Sigmoid colon (tissue), 7 donors: ENCODE results near the gene TNFSF9. TPM values are rescaled to one million over a fixed set of nuclear protein-coding genes. Genes with fewer than 3 reads are reported as not detected.

Experiments
- DNase-seq: peaks from one replicate; pipeline ENCODE4 v3.0.0-alpha.2; 2019
- H3K27ac ChIP-seq, 4 donors: fragments of 200-600 bp; sonication (generic); one replicate each; pipeline ENCODE4 v1.5.1; 2016 to 2019; ENCODE audit warnings: mild to moderate bottlenecking in 1 of 4
- H3K27me3 ChIP-seq, 3 donors: fragments of 200-600 bp; sonication (generic); one replicate each; pipeline ENCODE4 v1.5.1; 2019; ENCODE audit warnings: mild to moderate bottlenecking in 1 of 3
- H3K36me3 ChIP-seq, 4 donors: fragments of 200-600 bp; sonication (generic); one replicate each; pipeline ENCODE4 v1.5.1; 2016 to 2019
- H3K4me1 ChIP-seq, 4 donors: fragments of 200-600 bp; sonication (generic); one replicate each; pipeline ENCODE4 v1.5.1; 2017 to 2019
- H3K4me3 ChIP-seq, 4 donors: fragments of 200-600 bp; sonication (generic); one replicate each; pipeline ENCODE4 v1.5.1; 2017 to 2019; ENCODE audit warnings: mild to moderate bottlenecking in 2 of 4, moderate library complexity in 1 of 4
- H3K9me3 ChIP-seq, 4 donors: fragments of 200-600 bp in 3 of 4; sonication (generic) in 3 of 4; one replicate each; pipeline versions ENCODE4 v1.5.1 to v1.6.1; 2013 to 2019
- EP300 ChIP-seq, 4 donors: sonication (generic); formaldehyde crosslinking; IDR thresholded peaks; one replicate each; pipeline ENCODE4 v1.6.1; 2017; ENCODE audit warnings: antibody characterized with exemption in 4 of 4
- POLR2A ChIP-seq, 2 donors: fragments of 450-650 bp; IDR thresholded peaks; one replicate each; pipeline ENCODE4 v1.6.1; 2016; ENCODE audit warnings: antibody characterized with exemption in 2 of 2, mild to moderate bottlenecking in 2 of 2, moderate library complexity in 2 of 2
- POLR2AphosphoS5 ChIP-seq, 4 donors: sonication (generic); formaldehyde crosslinking; IDR thresholded peaks; one replicate each; pipeline ENCODE4 v1.6.1; 2017; ENCODE audit warnings: antibody characterized with exemption in 4 of 4
- WGBS, 2 donors: extraction: QIAGEN DNeasy Blood & Tissue Kit; methylation state at CpG; one replicate each; pipeline ENCODE4 v1.1.7; 2013; 5-methylcytosine and 5-hydroxymethylcytosine counted together
- intact Hi-C: fragments of 100-400 bp; cut with DNase I; formaldehyde crosslinking; loops from one replicate; pipeline ENCODE4 v1.15.1; 2023
- polyA plus RNA-seq, 3 donors: library from polyadenylated mRNA; stranded (reverse); fragments of 200-250 nt; gene quantifications; one replicate each; pipeline ENCODE4 v1.2.3, GENCODE V29; 2013
- total RNA-seq, 4 donors: library from RNA; depleted of rRNA; stranded (reverse); fragments of >200 nt; gene quantifications; one replicate each; pipeline ENCODE4 v1.1.0, GENCODE V29; 2016
- TF ChIP-seq, protein P1 (sequence below), 4 experiments: fragments of 450-650 bp in 3 of 4; fragments of 200-600 bp in 1 of 4; IDR thresholded peaks; one replicate each; pipeline ENCODE4 v1.5.1; 2016 to 2019; ENCODE audit warnings: antibody characterized with exemption in 4 of 4, mild to moderate bottlenecking in 3 of 4, moderate library complexity in 2 of 4
- donor health status: healthy with polysubstance abuse.
- donor health status: Bipolar disorder and iron deficiency.
- donor health status: healthy.

Gene TNFSF9
- total and polyA plus RNA-seq, 7 donors = 0.16 to 4.2 (median 0.53) TPM; not detected in 1

DNA sequence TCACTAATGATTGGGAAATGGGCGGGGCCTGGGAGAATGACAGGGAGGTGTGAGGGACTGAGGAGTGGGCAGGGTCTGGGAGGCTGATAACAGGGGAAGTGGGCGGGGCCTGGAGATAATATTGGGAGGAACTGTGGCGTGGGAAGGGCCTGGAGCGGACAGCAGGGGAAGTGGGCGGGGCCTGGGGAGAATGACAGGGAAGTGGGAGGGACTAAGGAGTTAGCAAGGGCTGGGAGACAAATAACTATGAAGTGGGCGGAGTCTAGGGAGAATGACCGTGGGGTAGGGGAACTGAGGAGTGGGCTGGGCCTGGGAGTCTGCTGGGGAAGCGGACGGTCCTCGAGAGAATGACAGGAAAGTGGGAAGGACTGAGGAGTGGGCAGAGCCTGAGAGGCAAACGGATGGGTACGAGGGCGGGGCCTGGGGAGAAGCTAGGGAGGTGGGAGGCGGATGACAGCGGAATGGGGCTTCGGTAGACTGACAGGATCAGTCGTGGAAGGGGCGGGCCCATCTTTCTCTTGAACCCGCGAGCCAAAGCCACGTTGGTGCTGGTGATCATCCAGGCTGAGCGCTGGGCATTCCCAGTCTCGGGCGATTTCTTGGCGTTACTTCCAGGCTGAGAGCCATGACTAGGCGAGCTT is 14.7 kb upstream of the TNFSF9 start:
- H3K36me3 ChIP-seq = no peaks in the 10 kb centered on the region
- 1% methylated on average over 26 of the region's 26 CpGs for WGBS, 2 donors
- peak; percentile 92 for DNase-seq
- no peaks in the 10 kb centered on the region for H3K9me3 ChIP-seq
- peak overlapping the region; percentile 71 to 85 (median 78) for H3K27ac ChIP-seq
- peaks cover 0 to 14% (median 10%) of the 10 kb centered on the region in 4 donors for H3K4me1 ChIP-seq
- intact Hi-C loops = loop anchor here (2.0 kb wide), 3 partner anchors 117 to 347 kb away; partner anchors contain the start of gene GPR108
- peak in 1 of 4 donors; percentile 27 for TF ChIP-seq POLR2AphosphoS5 (IDR thresholded peaks at IDR 0.05)
- TF ChIP-seq, protein P1, sequence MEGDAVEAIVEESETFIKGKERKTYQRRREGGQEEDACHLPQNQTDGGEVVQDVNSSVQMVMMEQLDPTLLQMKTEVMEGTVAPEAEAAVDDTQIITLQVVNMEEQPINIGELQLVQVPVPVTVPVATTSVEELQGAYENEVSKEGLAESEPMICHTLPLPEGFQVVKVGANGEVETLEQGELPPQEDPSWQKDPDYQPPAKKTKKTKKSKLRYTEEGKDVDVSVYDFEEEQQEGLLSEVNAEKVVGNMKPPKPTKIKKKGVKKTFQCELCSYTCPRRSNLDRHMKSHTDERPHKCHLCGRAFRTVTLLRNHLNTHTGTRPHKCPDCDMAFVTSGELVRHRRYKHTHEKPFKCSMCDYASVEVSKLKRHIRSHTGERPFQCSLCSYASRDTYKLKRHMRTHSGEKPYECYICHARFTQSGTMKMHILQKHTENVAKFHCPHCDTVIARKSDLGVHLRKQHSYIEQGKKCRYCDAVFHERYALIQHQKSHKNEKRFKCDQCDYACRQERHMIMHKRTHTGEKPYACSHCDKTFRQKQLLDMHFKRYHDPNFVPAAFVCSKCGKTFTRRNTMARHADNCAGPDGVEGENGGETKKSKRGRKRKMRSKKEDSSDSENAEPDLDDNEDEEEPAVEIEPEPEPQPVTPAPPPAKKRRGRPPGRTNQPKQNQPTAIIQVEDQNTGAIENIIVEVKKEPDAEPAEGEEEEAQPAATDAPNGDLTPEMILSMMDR (IDR thresholded peaks at IDR 0.05) = no peak
- no peaks in the 10 kb centered on the region for H3K27me3 ChIP-seq
- H3K4me3 ChIP-seq = peak overlapping the region; percentile 44 to 63 (median 62)

DNA sequence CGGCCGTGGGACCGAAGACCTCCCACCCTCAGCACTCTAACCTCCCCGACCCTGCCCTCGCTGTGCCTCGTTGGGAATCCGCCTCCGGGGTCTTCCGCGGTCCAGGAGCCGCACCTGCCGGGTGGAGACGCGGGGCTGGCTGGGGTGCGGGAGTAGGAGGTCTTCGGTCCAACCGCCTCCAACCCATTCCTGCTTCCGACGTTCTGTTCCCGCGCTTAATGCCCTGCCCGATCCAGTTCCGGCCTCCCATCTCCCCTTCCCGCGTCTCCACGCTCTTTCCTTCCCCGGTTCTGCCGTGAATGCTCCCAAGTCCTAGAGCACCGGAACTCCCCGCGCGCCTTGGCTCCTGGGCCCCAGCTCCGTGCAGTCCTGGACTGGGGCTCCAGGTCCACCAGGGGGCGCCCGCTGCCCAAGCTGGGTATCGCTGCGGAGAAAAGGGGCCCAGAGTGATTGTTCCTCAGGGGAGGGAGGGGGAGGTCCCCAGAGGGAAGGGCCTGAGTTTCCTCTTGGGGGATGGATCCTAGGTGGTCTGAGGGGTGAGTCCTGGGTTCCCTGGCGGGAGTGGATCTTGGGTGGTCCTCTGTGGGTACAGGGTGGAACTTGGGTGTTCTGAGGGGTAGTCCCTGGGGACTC is 14.1 kb upstream of the TNFSF9 start:
- WGBS, 2 donors = 0% methylated on average over 38 of the region's 38 CpGs
- intact Hi-C loops = loop anchor here (2.0 kb wide), 3 partner anchors 116 to 346 kb away; partner anchors contain the start of gene GPR108
- peak overlapping the region; percentile 71 to 85 (median 78) for H3K27ac ChIP-seq
- no peaks in the 10 kb centered on the region for H3K36me3 ChIP-seq
- H3K4me3 ChIP-seq = peak overlapping the region; percentile 44 to 63 (median 62)
- TF ChIP-seq POLR2AphosphoS5 (IDR thresholded peaks at IDR 0.05) (peak in 1 of 4 donors; percentile 27), POLR2A (IDR thresholded peaks at IDR 0.05) (no peak)
- TF ChIP-seq, protein P1 (IDR thresholded peaks at IDR 0.05) = peak; percentile 89 to 96 (median 92)
- peaks cover 0 to 14% (median 10%) of the 10 kb centered on the region in 4 donors for H3K4me1 ChIP-seq
- H3K27me3 ChIP-seq = no peaks in the 10 kb centered on the region
- H3K9me3 ChIP-seq = no peaks in the 10 kb centered on the region
- DNase-seq = peak; percentile 92

DNA sequence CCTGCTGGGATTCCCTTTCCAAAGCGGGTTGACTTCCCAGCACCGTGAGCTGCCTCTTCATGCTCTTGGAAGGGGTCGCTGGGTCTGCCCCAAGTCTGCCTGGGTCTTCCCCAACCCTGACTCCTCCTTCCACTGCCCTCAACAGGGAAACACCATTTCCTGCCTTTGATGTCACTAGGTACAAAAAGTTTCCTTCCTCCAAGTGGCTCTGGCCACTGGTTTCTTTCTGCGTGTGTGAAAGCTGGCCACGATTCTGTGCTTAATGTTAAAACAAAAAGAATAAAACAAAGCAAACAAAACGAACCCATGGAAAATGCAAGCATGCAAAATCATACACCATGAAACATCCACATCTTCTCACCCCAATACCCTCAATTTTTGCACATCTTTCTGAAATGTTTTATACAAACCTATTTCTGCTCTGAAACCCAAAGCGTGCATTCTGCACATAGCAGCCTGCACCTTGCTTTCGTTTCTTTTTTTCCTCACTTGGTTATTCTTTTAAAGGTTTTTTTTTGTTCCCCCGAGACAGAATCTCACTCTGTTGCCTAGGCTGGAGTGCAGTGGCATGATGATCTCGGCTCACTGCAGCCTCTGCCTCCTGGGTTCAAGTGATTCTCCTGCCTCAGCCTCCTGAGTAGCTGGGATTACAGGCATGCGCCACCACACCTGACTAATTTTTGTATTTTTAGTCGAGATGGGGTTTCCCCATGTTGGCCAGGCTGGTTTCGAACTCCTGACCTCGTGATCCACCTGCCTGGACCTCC is 12.5 kb upstream of the TNFSF9 start:
- Histone ChIP-seq H3K4me1 (peaks cover 0 to 14% (median 10%) of the 10 kb centered on the region in 4 donors), H3K27me3 (peaks cover 0 to 5% (median 0%) of the 10 kb centered on the region in 3 donors), H3K27ac (no peak overlapping the region), H3K36me3 (no peaks in the 10 kb centered on the region), H3K4me3 (no peak overlapping the region), H3K9me3 (no peaks in the 10 kb centered on the region)
- intact Hi-C loops = no loop called here
- no peak for DNase-seq
- WGBS, 2 donors = 39 to 45% methylated on average over 14 of the region's 14 CpGs
- TF ChIP-seq, protein P1 (IDR thresholded peaks at IDR 0.05) = no peak
- TF ChIP-seq EP300 (IDR thresholded peaks at IDR 0.05) = no peak
- no peak for TF ChIP-seq POLR2AphosphoS5 (IDR thresholded peaks at IDR 0.05)
- TF ChIP-seq POLR2A (IDR thresholded peaks at IDR 0.05) = no peak

DNA sequence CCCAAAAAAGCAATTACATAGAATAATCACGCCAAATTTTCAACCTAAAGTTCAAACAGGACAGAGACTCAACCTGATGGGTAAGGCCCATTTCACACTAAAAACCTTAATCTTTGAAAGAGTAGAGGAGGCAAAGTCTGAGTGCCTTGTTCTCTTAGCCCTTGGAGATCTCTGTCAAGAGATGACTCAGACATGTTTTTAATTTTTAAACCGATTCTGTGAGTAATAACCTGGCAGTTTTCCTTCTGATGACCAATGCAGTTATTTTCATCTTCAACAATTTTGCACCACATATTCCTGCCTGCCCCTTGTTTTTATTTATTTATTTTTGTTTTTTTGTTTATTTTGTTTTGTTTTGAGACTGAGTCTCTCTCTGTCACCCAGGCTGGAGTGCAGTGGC is 11.5 kb upstream of the TNFSF9 start:
- H3K36me3 ChIP-seq = no peaks in the 10 kb centered on the region
- H3K4me3 ChIP-seq = no peak overlapping the region
- H3K27me3 ChIP-seq = peaks cover 0 to 5% (median 0%) of the 10 kb centered on the region in 3 donors
- 16 to 54% methylated on average over 2 of the region's 2 CpGs for WGBS, 2 donors
- H3K27ac ChIP-seq = no peak overlapping the region
- no peaks in the 10 kb centered on the region for H3K9me3 ChIP-seq
- TF ChIP-seq POLR2A (IDR thresholded peaks at IDR 0.05) = no peak
- TF ChIP-seq EP300 (IDR thresholded peaks at IDR 0.05) = no peak
- TF ChIP-seq, protein P1 (IDR thresholded peaks at IDR 0.05) = no peak
- no peak for DNase-seq
- intact Hi-C loops = no loop called here
- H3K4me1 ChIP-seq = peaks cover 0 to 14% (median 10%) of the 10 kb centered on the region in 4 donors
